PC-9 (cell line): ENCODE results near the gene MTX3. TPM values are rescaled to one million over a fixed set of nuclear protein-coding genes. Genes with fewer than 3 reads are reported as not detected.

Experiments
- BruUV-seq: library from RNA; stranded (reverse); fragments of 400-500 nt; replicated peaks from 2 replicates; lab custom pipeline; 2021; lab: Mats Ljungman, UMichigan
- CTCF ChIA-PET: fragments of 300-600 bp; sonication (Branson Sonifier 250); formaldehyde crosslinking; loops from one replicate; lab custom pipeline; 2022; ENCODE audit warnings: antibody characterized with exemption; lab: Charles Lee
- POLR2A ChIA-PET: fragments of 300-600 bp; sonication (Branson Sonifier 250); formaldehyde crosslinking; loops from one replicate; lab custom pipeline; 2022; ENCODE audit warnings: antibody characterized with exemption; ENCODE audit not compliant: unreplicated experiment; lab: Charles Lee
- DNase-seq, 2 experiments: peaks; one replicate each; pipeline versions ENCODE4 v3.0.0 to v3.0.0-alpha.2; 2015 to 2022; ENCODE audit warnings: mixed read lengths in 1 of 2
- H2AFZ ChIP-seq: fragments of 200-600 bp; sonication (generic); 2 replicates; pipeline ENCODE4 v1.8.1; 2017; ENCODE audit warnings: antibody characterized with exemption
- H3F3A ChIP-seq: fragments of 200-600 bp; sonication (generic); 2 replicates; pipeline ENCODE4 v1.8.1; 2017; ENCODE audit warnings: antibody characterized with exemption, mild to moderate bottlenecking, low read depth; ENCODE audit not compliant: insufficient read depth
- H3K27ac ChIP-seq: fragments of 200-600 bp; sonication (generic); 2 replicates; pipeline ENCODE4 v1.6.1; 2016; ENCODE audit warnings: mixed run types
- H3K27me3 ChIP-seq: fragments of 200-600 bp; sonication (generic); 2 replicates; pipeline ENCODE4 v1.6.1; 2016; ENCODE audit warnings: low read depth, mixed run types; ENCODE audit not compliant: insufficient read depth
- H3K36me3 ChIP-seq: fragments of 200-600 bp; sonication (generic); 2 replicates; pipeline ENCODE4 v1.6.1; 2016; ENCODE audit warnings: low read depth, mixed run types
- H3K4me1 ChIP-seq: fragments of 200-600 bp; sonication (generic); replicated peaks from 2 replicates; pipeline ENCODE4 v1.6.1; 2016; ENCODE audit warnings: mixed run types; ENCODE audit not compliant: insufficient read depth
- H3K4me2 ChIP-seq: fragments of 200-600 bp; sonication (generic); 2 replicates; pipeline ENCODE4 v1.6.1; 2017; ENCODE audit warnings: mixed run types
- H3K4me3 ChIP-seq: fragments of 200-600 bp; sonication (generic); 2 replicates; pipeline ENCODE4 v1.6.1; 2016; ENCODE audit warnings: mixed run types
- H3K79me2 ChIP-seq: fragments of 200-600 bp; sonication (generic); 2 replicates; pipeline ENCODE4 v1.6.1; 2017; ENCODE audit warnings: low read depth, mixed run types
- H3K9me2 ChIP-seq: fragments of 200-600 bp; sonication (generic); 2 replicates; pipeline ENCODE4 v1.8.1; 2017; ENCODE audit warnings: mild to moderate bottlenecking; ENCODE audit not compliant: insufficient read depth
- H3K9me3 ChIP-seq: fragments of 200-600 bp; sonication (generic); 2 replicates; pipeline ENCODE4 v1.8.1; 2016; ENCODE audit warnings: low read depth; ENCODE audit not compliant: insufficient read depth
- H4K20me1 ChIP-seq: fragments of 200-600 bp; sonication (generic); 2 replicates; pipeline ENCODE4 v1.8.1; 2017; ENCODE audit not compliant: insufficient read depth
- EZH2 ChIP-seq: fragments of 200-600 bp; sonication (generic); IDR thresholded peaks from 2 replicates; pipeline ENCODE4 v1.8.0; 2017; ENCODE audit warnings: antibody characterized with exemption, low read depth
- intact Hi-C: fragments of 100-400 bp; cut with micrococcal nuclease; formaldehyde crosslinking; loops from one replicate; pipeline ENCODE4 v1.10.0; 2022; ENCODE audit not compliant: unreplicated experiment
- total RNA-seq: library from RNA; stranded (reverse); gene quantifications from 2 replicates; pipeline ENCODE4 v1.2.3, GENCODE V29; 2021
- TF ChIP-seq, protein P1 (sequence below): fragments of 200-600 bp; sonication (generic); conservative IDR thresholded peaks from 2 replicates; pipeline ENCODE4 v1.6.1; 2017; ENCODE audit warnings: mixed run types, antibody characterized with exemption, mild to moderate bottlenecking, moderate library complexity

Gene MTX3
- total RNA-seq, 1 experiment from 2014 or later: 22.8 TPM

DNA sequence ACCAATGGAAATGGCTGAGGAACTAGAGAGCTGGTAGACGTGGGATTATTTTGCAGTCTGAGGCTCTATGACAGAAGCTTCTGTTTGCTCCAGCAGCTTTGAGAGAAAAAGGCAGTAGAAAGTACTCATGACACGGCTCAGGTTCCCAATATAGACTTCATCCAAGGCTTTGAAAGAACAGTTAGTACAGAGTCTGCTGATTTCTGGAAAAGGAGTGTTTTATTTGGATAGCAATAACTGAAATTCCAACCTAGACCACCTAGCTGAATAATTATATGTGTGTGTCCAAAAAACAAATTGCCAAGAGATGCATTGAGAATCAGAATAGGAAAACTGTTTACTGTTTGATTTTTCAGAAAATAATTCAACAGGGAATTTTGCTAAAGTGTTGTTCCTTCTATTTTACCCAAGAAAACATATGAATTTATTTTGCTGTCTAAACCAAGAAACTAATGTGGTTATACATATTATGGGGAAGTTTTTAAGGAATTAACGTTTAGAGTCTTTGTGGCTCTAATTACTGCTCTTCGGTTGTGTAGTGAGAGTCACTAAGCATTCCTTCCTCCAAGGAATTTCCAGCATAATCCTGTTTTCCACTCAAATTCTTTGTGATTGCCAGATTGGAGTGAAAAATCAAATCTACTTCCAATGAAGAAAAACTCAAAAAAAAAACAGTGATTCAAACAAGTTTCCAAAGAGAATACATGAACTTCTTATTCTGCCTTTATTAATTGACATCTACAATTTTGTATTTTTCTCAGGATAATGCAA lies 18.1 kb upstream of the MTX3 start:
- intact Hi-C loops: no loop called here

DNA sequence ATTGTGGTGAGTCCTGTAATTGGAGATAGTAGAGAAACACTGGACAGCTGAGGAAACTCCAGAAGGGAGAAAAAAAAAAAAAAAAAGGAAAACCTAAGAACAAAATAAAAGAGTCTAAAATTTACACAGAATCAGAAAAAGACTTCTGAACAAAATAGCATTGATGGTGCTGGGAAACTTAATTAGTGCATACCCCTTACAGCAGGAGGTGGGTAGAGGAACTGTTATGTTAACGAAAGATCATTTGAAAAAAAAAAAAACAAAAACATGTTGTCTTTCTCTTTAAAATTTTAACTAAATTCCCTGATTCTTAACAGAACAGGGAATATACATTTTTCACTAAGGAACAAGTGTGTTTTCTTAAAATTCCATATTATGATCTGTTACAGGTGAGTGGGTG lies 11.6 kb upstream of the MTX3 start:
- H4K20me1 ChIP-seq: no peaks in the 10 kb centered on the region
- BruUV-seq: no TSS peak
- H3K4me2 ChIP-seq: no peak overlapping the region
- CTCF ChIA-PET: no interaction called here
- intact Hi-C loops: no loop called here
- POLR2A ChIA-PET: no interaction called here
- no peaks in the 10 kb centered on the region for H3K79me2 ChIP-seq
- no peak overlapping the region for H3K4me3 ChIP-seq
- no peaks in the 10 kb centered on the region for H3K9me2 ChIP-seq
- no peaks in the 10 kb centered on the region for H3F3A ChIP-seq
- no peak for TF ChIP-seq EZH2
- TF ChIP-seq, protein P1, sequence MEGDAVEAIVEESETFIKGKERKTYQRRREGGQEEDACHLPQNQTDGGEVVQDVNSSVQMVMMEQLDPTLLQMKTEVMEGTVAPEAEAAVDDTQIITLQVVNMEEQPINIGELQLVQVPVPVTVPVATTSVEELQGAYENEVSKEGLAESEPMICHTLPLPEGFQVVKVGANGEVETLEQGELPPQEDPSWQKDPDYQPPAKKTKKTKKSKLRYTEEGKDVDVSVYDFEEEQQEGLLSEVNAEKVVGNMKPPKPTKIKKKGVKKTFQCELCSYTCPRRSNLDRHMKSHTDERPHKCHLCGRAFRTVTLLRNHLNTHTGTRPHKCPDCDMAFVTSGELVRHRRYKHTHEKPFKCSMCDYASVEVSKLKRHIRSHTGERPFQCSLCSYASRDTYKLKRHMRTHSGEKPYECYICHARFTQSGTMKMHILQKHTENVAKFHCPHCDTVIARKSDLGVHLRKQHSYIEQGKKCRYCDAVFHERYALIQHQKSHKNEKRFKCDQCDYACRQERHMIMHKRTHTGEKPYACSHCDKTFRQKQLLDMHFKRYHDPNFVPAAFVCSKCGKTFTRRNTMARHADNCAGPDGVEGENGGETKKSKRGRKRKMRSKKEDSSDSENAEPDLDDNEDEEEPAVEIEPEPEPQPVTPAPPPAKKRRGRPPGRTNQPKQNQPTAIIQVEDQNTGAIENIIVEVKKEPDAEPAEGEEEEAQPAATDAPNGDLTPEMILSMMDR: no peak
- H3K27me3 ChIP-seq: no peaks in the 10 kb centered on the region
- H2AFZ ChIP-seq: no peak overlapping the region
- no peaks in the 10 kb centered on the region for H3K4me1 ChIP-seq
- no peaks in the 10 kb centered on the region for H3K9me3 ChIP-seq
- DNase-seq: no peak
- H3K36me3 ChIP-seq: peaks cover 7% of the 10 kb centered on the region; the same call in 1 of the 2 replicates
- no peak overlapping the region for H3K27ac ChIP-seq

More for the DNA sequence above, 18.1 kb upstream of the MTX3 start:
- Histone ChIP-seq H3K9me2 (no peaks in the 10 kb centered on the region), H3K36me3 (no peaks in the 10 kb centered on the region), H3K4me3 (no peak overlapping the region), H3K9me3 (no peaks in the 10 kb centered on the region), H3F3A (no peaks in the 10 kb centered on the region), H3K4me1 (no peaks in the 10 kb centered on the region), H4K20me1 (no peaks in the 10 kb centered on the region), H3K27ac (no peak overlapping the region), H2AFZ (no peak overlapping the region), H3K4me2 (no peak overlapping the region), H3K27me3 (no peaks in the 10 kb centered on the region), H3K79me2 (no peaks in the 10 kb centered on the region)
- no TSS peak for BruUV-seq
- TF ChIP-seq, protein P1: no peak
- TF ChIP-seq EZH2: no peak
- no peak for DNase-seq
- ChIA-PET POLR2A (no interaction called here), CTCF (no interaction called here)

DNA sequence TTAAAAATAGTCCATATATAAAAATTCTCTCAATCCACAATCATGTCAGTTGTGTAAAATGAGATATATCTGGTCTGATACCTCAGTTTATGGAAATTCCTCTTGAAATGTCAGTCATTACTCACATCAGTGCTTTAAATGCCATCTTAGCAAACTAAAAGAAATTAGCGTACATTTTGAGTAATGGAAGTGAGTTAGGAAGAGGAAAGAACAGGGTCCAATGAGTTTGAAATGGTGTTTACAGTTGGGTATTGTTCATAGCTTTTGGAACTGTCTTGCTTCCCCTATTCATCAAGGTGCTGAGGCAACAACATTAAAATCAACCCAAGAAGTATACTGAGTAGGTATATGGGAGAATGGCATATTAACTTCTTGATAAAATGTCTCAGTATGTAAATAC lies 8.7 kb upstream of the MTX3 start:
- POLR2A ChIA-PET: no interaction called here
- CTCF ChIA-PET: no interaction called here
- H3K4me1 ChIP-seq: no peaks in the 10 kb centered on the region
- DNase-seq: no peak
- no peaks in the 10 kb centered on the region for H3K27me3 ChIP-seq
- TF ChIP-seq EZH2: no peak
- TF ChIP-seq, protein P1: no peak
- intact Hi-C loops: loop anchor here (10.0 kb wide), 1 partner anchor 55 kb away; no protein-coding TSS in a partner anchor
- BruUV-seq: no TSS peak
- no peak overlapping the region for H2AFZ ChIP-seq
- no peak overlapping the region for H3K27ac ChIP-seq
- H3K4me3 ChIP-seq: no peak overlapping the region
- H4K20me1 ChIP-seq: no peaks in the 10 kb centered on the region
- peaks cover 7% of the 10 kb centered on the region; the same call in 1 of the 2 replicates for H3K36me3 ChIP-seq
- H3K9me3 ChIP-seq: no peaks in the 10 kb centered on the region
- H3K4me2 ChIP-seq: no peak overlapping the region
- H3K79me2 ChIP-seq: no peaks in the 10 kb centered on the region
- H3F3A ChIP-seq: no peaks in the 10 kb centered on the region
- no peaks in the 10 kb centered on the region for H3K9me2 ChIP-seq
